Endothelial cell of umbilical vein (primary cell): ENCODE results near the gene SYT7. TPM values are rescaled to one million over a fixed set of nuclear protein-coding genes. Genes with fewer than 3 reads are reported as not detected.

Experiments
- BruUV-seq: library from RNA; stranded (reverse); fragments of 400-500 nt; replicated peaks from 2 replicates; lab custom pipeline; 2021; lab: Mats Ljungman, UMichigan
- CTCF ChIA-PET: fragments of 300-600, 350-600 bp; sonication (Branson Sonifier 250); formaldehyde crosslinking; loops from one replicate; lab custom pipeline; 2021; ENCODE audit warnings: antibody characterized with exemption, inconsistent platforms; lab: Charles Lee
- POLR2A ChIA-PET: fragments of 300-600, 350-600 bp; sonication (Branson Sonifier 250); formaldehyde crosslinking; loops from one replicate; lab custom pipeline; 2021; ENCODE audit warnings: antibody characterized with exemption, inconsistent platforms; lab: Charles Lee
- DNase-seq: peaks from one replicate; pipeline ENCODE4 v3.0.0-alpha.2; 2011; ENCODE audit warnings: low read depth, low spot score
- FAIRE-seq: peaks from 2 replicates; lab custom pipeline; 2011; peaks lifted over from hg19 to GRCh38; lab: Jason Lieb, UNC
- H2AFZ ChIP-seq: 2 replicates; pipeline ENCODE4 v1.6.0; 2012; ENCODE audit warnings: low read depth, low read length, control low read depth, inconsistent platforms
- H3K27ac ChIP-seq: 2 replicates; pipeline ENCODE4 v1.5.1; 2011; ENCODE audit warnings: low read depth, mild to moderate bottlenecking, control low read depth, low read length, moderate library complexity; ENCODE audit not compliant: insufficient read depth
- H3K27me3 ChIP-seq, 2 experiments: 2 replicates each; pipeline versions ENCODE4 v1.6.0 to v1.6.1; 2011; ENCODE audit warnings: low read length in 2 of 2, mixed read lengths in 1 of 2; ENCODE audit not compliant: control insufficient read depth in 2 of 2, insufficient read depth in 2 of 2
- H3K36me3 ChIP-seq, 2 experiments: 2 replicates in 1 of 2; 3 replicates in 1 of 2; pipeline ENCODE4 v1.5.1; 2011; ENCODE audit warnings: low read length in 2 of 2, mild to moderate bottlenecking in 1 of 2, moderate library complexity in 1 of 2; ENCODE audit not compliant: control insufficient read depth in 2 of 2, insufficient read depth in 2 of 2; ENCODE audit errors: extremely low read depth in 1 of 2
- H3K4me1 ChIP-seq: 3 replicates; pipeline ENCODE4 v1.5.1; 2011; ENCODE audit warnings: mild to moderate bottlenecking, low read length; ENCODE audit not compliant: control insufficient read depth, insufficient read depth; ENCODE audit errors: extremely low read depth
- H3K4me2 ChIP-seq: 2 replicates; pipeline ENCODE4 v1.6.1; 2011; ENCODE audit warnings: low read length, control low read depth, mixed read lengths; ENCODE audit not compliant: insufficient read depth
- H3K4me3 ChIP-seq, 3 experiments: fragments of 200-600 bp in 1 of 3; sonication (generic), shearing (Covaris generic) in 1 of 3; replicated peaks in 1 of 3; 2 replicates each; pipeline ENCODE4 v1.5.1; 2011 to 2016; ENCODE audit warnings: control low read depth in 3 of 3, low read length in 3 of 3, mild to moderate bottlenecking in 2 of 3, inconsistent platforms in 1 of 3, low read depth in 1 of 3, moderate library complexity in 1 of 3; ENCODE audit not compliant: insufficient read depth in 1 of 3
- H3K79me2 ChIP-seq: 2 replicates; pipeline ENCODE4 v1.6.0; 2012; ENCODE audit warnings: low read length, inconsistent platforms; ENCODE audit not compliant: control insufficient read depth, insufficient read depth
- H3K9ac ChIP-seq: replicated peaks from 2 replicates; pipeline ENCODE3; 2011; ENCODE audit warnings: low read length, control low read depth; ENCODE audit not compliant: insufficient read depth; ENCODE audit errors: extremely low read depth
- H3K9me1 ChIP-seq: replicated peaks from 3 replicates; pipeline ENCODE4 v1.6.0; 2011; ENCODE audit warnings: mild to moderate bottlenecking, low read length; ENCODE audit not compliant: control insufficient read depth, insufficient read depth; ENCODE audit errors: extremely low read depth
- H3K9me3 ChIP-seq: replicated peaks from 2 replicates; pipeline ENCODE4 v1.5.1; 2012; ENCODE audit warnings: low read length, inconsistent platforms; ENCODE audit not compliant: control insufficient read depth, insufficient read depth
- H4K20me1 ChIP-seq: replicated peaks from 2 replicates; pipeline ENCODE3; 2011; ENCODE audit warnings: mild to moderate bottlenecking, low read length; ENCODE audit not compliant: control insufficient read depth, insufficient read depth; ENCODE audit errors: extremely low read depth
- CTCF ChIP-seq, 2 donors: IDR thresholded peaks; 1 replicate in 1 of 2; 2 replicates in 1 of 2; pipeline ENCODE4 v1.5.1; 2011; ENCODE audit warnings: low read length in 2 of 2, mild to moderate bottlenecking in 2 of 2, moderate library complexity in 2 of 2, control low read depth in 1 of 2, inconsistent platforms in 1 of 2, low read depth in 1 of 2; ENCODE audit not compliant: insufficient read depth in 1 of 2; ENCODE audit errors: extremely low read depth in 1 of 2
- EZH2 ChIP-seq: IDR thresholded peaks from 2 replicates; pipeline ENCODE4 v1.6.1; 2012; ENCODE audit warnings: borderline replicate concordance, low read depth, mild to moderate bottlenecking, moderate library complexity, low read length, inconsistent platforms; ENCODE audit not compliant: severe bottlenecking
- FOS ChIP-seq: IDR thresholded peaks from 2 replicates; pipeline ENCODE4 v1.6.1; 2011; ENCODE audit warnings: mild to moderate bottlenecking, low read length, moderate library complexity, borderline replicate concordance; ENCODE audit not compliant: insufficient read depth
- GATA2 ChIP-seq: IDR thresholded peaks from 2 replicates; pipeline ENCODE4 v1.7.0; 2011; ENCODE audit warnings: low read depth, mild to moderate bottlenecking, moderate library complexity, mixed read lengths, low read length; ENCODE audit not compliant: insufficient read length, insufficient read depth
- JUN ChIP-seq: IDR thresholded peaks from 2 replicates; pipeline ENCODE4 v1.6.1; 2011; ENCODE audit warnings: borderline replicate concordance, low read depth; ENCODE audit not compliant: insufficient read length, insufficient read depth
- MAX ChIP-seq: IDR thresholded peaks from 2 replicates; pipeline ENCODE4 v1.6.1; 2011; ENCODE audit not compliant: insufficient read depth, insufficient read length
- MYC ChIP-seq: IDR thresholded peaks from one replicate; pipeline ENCODE4 v1.6.1; 2011; ENCODE audit warnings: mild to moderate bottlenecking, low read depth, low read length
- POLR2A ChIP-seq: IDR thresholded peaks from 2 replicates; pipeline ENCODE4 v1.6.1; 2012; ENCODE audit warnings: low read depth, mild to moderate bottlenecking, control low read depth, low read length
- POLR2AphosphoS5 ChIP-seq: IDR thresholded peaks from 2 replicates; pipeline ENCODE4 v1.6.1; 2012; ENCODE audit warnings: low read depth, mild to moderate bottlenecking, control low read depth, low read length, moderate library complexity; ENCODE audit not compliant: insufficient read depth
- dilution Hi-C: fragments of 300-500 bp; cut with MboI; formaldehyde crosslinking; loops from one replicate; pipeline ENCODE4 v1.15.0; 2019; ENCODE audit warnings: low sequenced_read_pairs; ENCODE audit not compliant: extremely low pct_ligation_motif_present
- intact Hi-C: fragments of 100-400 bp; cut with micrococcal nuclease; formaldehyde crosslinking; loops from one replicate; pipeline ENCODE4 v1.10.0; 2022
- polyA plus RNA-seq, 4 experiments: library from polyadenylated mRNA; depleted of rRNA in 3 of 4; stranded (reverse) in 3 of 4; unstranded in 1 of 4; fragments of >200 nt; gene quantifications; 2 replicates each; pipeline versions ENCODE4 v1.2.1 to v1.2.3, GENCODE V29; 2011 to 2012; ENCODE audit warnings: missing spikeins in 1 of 4
- total RNA-seq: library from RNA; stranded (reverse); gene quantifications from 2 replicates; pipeline ENCODE4 v1.2.3, GENCODE V29; 2021

SYT7 gene
- total and polyA plus RNA-seq, 2 donors (not counting 3 experiments of a cell fraction or from before 2014, with no cell fraction given), result 0.08 to 0.55 TPM

GRCh38 chr11:61488651-61489291 is 92.1 kb downstream of the SYT7 start:
- no peaks in the 10 kb centered on the region for H3K9me3 ChIP-seq
- TF ChIP-seq JUN (no peak), GATA2 (no peak), CTCF (IDR thresholded peaks at IDR 0.05; ENCODE audit: extremely low read depth in 1 of 2, insufficient read depth in 1 of 2, low read depth in 1 of 2, low read length in 2 of 2) (no peak), FOS (no peak), MYC (no peak), POLR2AphosphoS5 (no peak), EZH2 (no peak), POLR2A (no peak), MAX (no peak)
- H3K79me2 ChIP-seq, result no peaks in the 10 kb centered on the region
- no peaks in the 10 kb centered on the region for H4K20me1 ChIP-seq
- no peaks in the 10 kb centered on the region for H3K9me1 ChIP-seq
- BruUV-seq, result no TSS peak
- H3K27me3 ChIP-seq, result no peaks in the 10 kb centered on the region
- DNase-seq (no peak), FAIRE-seq (no peak)
- ChIA-PET CTCF (interaction anchor here (0.8 to 4.1 kb wide), 7 partner anchors 10 to 150 kb away, joined by 4 to 20 read pairs (median 7); no protein-coding TSS in a partner anchor), POLR2A (no interaction called here)
- H3K4me3 ChIP-seq, result no peak overlapping the region
- no peak overlapping the region for H2AFZ ChIP-seq
- dilution Hi-C loops, result no loop called here
- intact Hi-C loops, result no loop called here
- H3K4me1 ChIP-seq, result no peaks in the 10 kb centered on the region
- no peak overlapping the region for H3K9ac ChIP-seq
- no peak overlapping the region for H3K4me2 ChIP-seq
- no peak overlapping the region for H3K27ac ChIP-seq
- H3K36me3 ChIP-seq, result no peaks in the 10 kb centered on the region
